OCI-LY1 (cell line): Measurements from ENCODE around the gene TTLL11.

ENCODE experiments used
- EZH2 ChIP-seq: fragments of 200-600 bp; sonication (generic), shearing (Covaris generic); IDR thresholded peaks from 2 replicates; pipeline ENCODE4 v1.8.0; 2017; ENCODE audit warnings: borderline replicate concordance, mixed run types, mild to moderate bottlenecking, antibody characterized with exemption, low read length, moderate library complexity, mixed read lengths
- TF ChIP-seq, protein P1 (sequence below): fragments of 200-600 bp; sonication (generic), shearing (Covaris generic); IDR thresholded peaks from 2 replicates; pipeline ENCODE4 v1.5.1; 2017; ENCODE audit warnings: mild to moderate bottlenecking, antibody characterized with exemption, low read length, moderate library complexity, mixed read lengths

DNA sequence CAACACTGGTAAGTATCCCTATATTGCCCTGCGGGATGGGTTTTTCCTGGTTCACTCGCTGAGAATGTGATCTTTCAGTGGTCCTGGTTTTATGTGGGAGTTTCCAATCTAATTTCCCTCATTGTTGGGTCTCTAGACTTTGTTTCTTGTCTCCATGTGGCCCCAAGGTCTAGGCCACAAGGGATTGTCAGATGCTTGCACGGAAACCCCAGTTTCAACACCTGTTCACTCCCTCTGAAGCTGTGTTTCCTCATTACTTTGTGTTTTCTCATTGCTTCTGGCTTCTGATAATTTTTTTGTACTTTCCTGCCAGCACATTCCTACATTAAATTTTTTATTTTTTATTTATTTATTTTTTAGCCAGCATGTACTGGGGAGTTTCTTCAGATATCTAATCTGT is 191.5 kb downstream of the TTLL11 start:
- TF ChIP-seq, protein P1, sequence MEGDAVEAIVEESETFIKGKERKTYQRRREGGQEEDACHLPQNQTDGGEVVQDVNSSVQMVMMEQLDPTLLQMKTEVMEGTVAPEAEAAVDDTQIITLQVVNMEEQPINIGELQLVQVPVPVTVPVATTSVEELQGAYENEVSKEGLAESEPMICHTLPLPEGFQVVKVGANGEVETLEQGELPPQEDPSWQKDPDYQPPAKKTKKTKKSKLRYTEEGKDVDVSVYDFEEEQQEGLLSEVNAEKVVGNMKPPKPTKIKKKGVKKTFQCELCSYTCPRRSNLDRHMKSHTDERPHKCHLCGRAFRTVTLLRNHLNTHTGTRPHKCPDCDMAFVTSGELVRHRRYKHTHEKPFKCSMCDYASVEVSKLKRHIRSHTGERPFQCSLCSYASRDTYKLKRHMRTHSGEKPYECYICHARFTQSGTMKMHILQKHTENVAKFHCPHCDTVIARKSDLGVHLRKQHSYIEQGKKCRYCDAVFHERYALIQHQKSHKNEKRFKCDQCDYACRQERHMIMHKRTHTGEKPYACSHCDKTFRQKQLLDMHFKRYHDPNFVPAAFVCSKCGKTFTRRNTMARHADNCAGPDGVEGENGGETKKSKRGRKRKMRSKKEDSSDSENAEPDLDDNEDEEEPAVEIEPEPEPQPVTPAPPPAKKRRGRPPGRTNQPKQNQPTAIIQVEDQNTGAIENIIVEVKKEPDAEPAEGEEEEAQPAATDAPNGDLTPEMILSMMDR: no peak
- no peak for TF ChIP-seq EZH2
